GM23338 (cell line): ENCODE data around the gene MYOF. TPM values are rescaled to one million over a fixed set of nuclear protein-coding genes. Genes with fewer than 3 reads are reported as not detected.
A peak's percentile ranks its signal among the peaks of the same experiment; 100 is the strongest.

Experiments
- ATAC-seq: fragments of 200-7000 bp; cut with Tn5 transposase; 3 replicates; pipeline ENCODE4 v1.9.1; 2020
- DNase-seq: peaks from one replicate; pipeline ENCODE4 v3.0.0-alpha.2; 2015; ENCODE audit warnings: low spot score
- H2AFZ ChIP-seq: fragments of 200-600 bp; sonication (generic); 2 replicates; pipeline ENCODE4 v1.8.0; 2016; ENCODE audit warnings: antibody characterized with exemption, mild to moderate bottlenecking, moderate library complexity
- H3F3A ChIP-seq: fragments of 200-600 bp; sonication (generic); replicated peaks from 2 replicates; pipeline ENCODE4 v1.8.0; 2017; ENCODE audit warnings: antibody characterized with exemption, mixed run types, low read depth
- H3K27ac ChIP-seq: fragments of 200-600 bp; sonication (generic); 2 replicates; pipeline ENCODE4 v1.6.1; 2016; ENCODE audit warnings: low read depth
- H3K27me3 ChIP-seq: fragments of 200-600 bp; sonication (generic); 2 replicates; pipeline ENCODE4 v1.8.0; 2016; ENCODE audit warnings: mild to moderate bottlenecking, mixed run types, moderate library complexity; ENCODE audit not compliant: insufficient read depth
- H3K36me3 ChIP-seq: fragments of 200-600 bp; sonication (generic); 2 replicates; pipeline ENCODE4 v1.8.0; 2016; ENCODE audit warnings: mild to moderate bottlenecking; ENCODE audit not compliant: insufficient read depth
- H3K4me1 ChIP-seq: fragments of 200-600 bp; sonication (generic); 2 replicates; pipeline ENCODE4 v1.8.0; 2016; ENCODE audit warnings: mild to moderate bottlenecking, moderate library complexity; ENCODE audit not compliant: insufficient read depth
- H3K4me2 ChIP-seq: fragments of 200-600 bp; sonication (generic); 2 replicates; pipeline ENCODE4 v1.7.1; 2017; ENCODE audit warnings: mixed run types
- H3K4me3 ChIP-seq: fragments of 200-600 bp; sonication (generic); 2 replicates; pipeline ENCODE4 v1.6.1; 2016; ENCODE audit warnings: mixed run types
- H3K79me2 ChIP-seq: fragments of 200-600 bp; sonication (generic); replicated peaks from 2 replicates; pipeline ENCODE4 v1.8.0; 2017; ENCODE audit warnings: mild to moderate bottlenecking; ENCODE audit not compliant: insufficient read depth
- H3K9me2 ChIP-seq: fragments of 200-600 bp; sonication (generic); 2 replicates; pipeline ENCODE4 v1.8.0; 2017; ENCODE audit not compliant: insufficient read depth
- H4K20me1 ChIP-seq: fragments of 200-600 bp; sonication (generic); replicated peaks from 2 replicates; pipeline ENCODE4 v1.8.0; 2017; ENCODE audit warnings: mild to moderate bottlenecking; ENCODE audit not compliant: insufficient read depth
- H3K27ac Mint-ChIP-seq: 2 replicates; pipeline ENCODE4 v1.8.0; 2020; ENCODE audit warnings: inconsistent platforms, mild to moderate bottlenecking, moderate library complexity, mixed read lengths
- H3K27me3 Mint-ChIP-seq: 3 replicates; pipeline ENCODE4 v1.8.0; 2022; ENCODE audit warnings: low read depth, mild to moderate bottlenecking, moderate library complexity, mixed read lengths, inconsistent platforms; ENCODE audit not compliant: insufficient read depth, poor library complexity
- H3K36me3 Mint-ChIP-seq: 3 replicates; pipeline ENCODE4 v1.8.0; 2021; ENCODE audit warnings: low read depth, mild to moderate bottlenecking, inconsistent platforms, moderate library complexity, mixed read lengths
- H3K4me1 Mint-ChIP-seq: 3 replicates; pipeline ENCODE4 v1.8.0; 2020; ENCODE audit warnings: mild to moderate bottlenecking, inconsistent platforms, mixed read lengths
- H3K4me3 Mint-ChIP-seq: 3 replicates; pipeline ENCODE4 v1.8.0; 2021; ENCODE audit warnings: moderate library complexity, mild to moderate bottlenecking, inconsistent platforms, mixed read lengths
- H3K9me3 Mint-ChIP-seq: 3 replicates; pipeline ENCODE4 v1.8.0; 2020; ENCODE audit warnings: moderate library complexity, mild to moderate bottlenecking, inconsistent platforms, mixed read lengths
- CREB1 ChIP-seq: fragments of 250-450 bp; sonication (Bioruptor Pico); IDR thresholded peaks from 2 replicates; pipeline ENCODE4 v1.5.0; 2020; ENCODE audit warnings: low read depth, mild to moderate bottlenecking, moderate library complexity
- ETS1 ChIP-seq: IDR thresholded peaks from 2 replicates; pipeline ENCODE4 v1.6.1; 2016; ENCODE audit warnings: antibody characterized with exemption
- EZH2 ChIP-seq: fragments of 200-600 bp; sonication (generic); IDR thresholded peaks from one replicate; pipeline ENCODE4 v1.8.0; 2017; ENCODE audit warnings: antibody characterized with exemption, mild to moderate bottlenecking, low read depth; ENCODE audit not compliant: unreplicated experiment
- JUNB ChIP-seq: IDR thresholded peaks from one replicate; pipeline ENCODE4 v1.6.1; 2016; ENCODE audit warnings: antibody characterized with exemption; ENCODE audit not compliant: unreplicated experiment
- NANOG ChIP-seq: IDR thresholded peaks from 2 replicates; pipeline ENCODE4 v1.6.1; 2016; ENCODE audit warnings: antibody characterized with exemption, borderline replicate concordance
- POLR2AphosphoS5 ChIP-seq: IDR thresholded peaks from 2 replicates; pipeline ENCODE4 v1.6.1; 2016; ENCODE audit warnings: antibody characterized with exemption, low read depth
- REST ChIP-seq: IDR thresholded peaks from one replicate; pipeline ENCODE4 v1.6.1; 2018; ENCODE audit warnings: antibody characterized with exemption; ENCODE audit not compliant: unreplicated experiment
- STAT1 ChIP-seq: IDR thresholded peaks from one replicate; pipeline ENCODE4 v1.6.1; 2016; ENCODE audit warnings: antibody characterized with exemption; ENCODE audit not compliant: unreplicated experiment
- ZNF114 ChIP-seq: fragments of 250-450 bp; sonication (Bioruptor Pico); IDR thresholded peaks from 2 replicates; pipeline ENCODE4 v1.5.0; 2020; ENCODE audit warnings: mild to moderate bottlenecking, moderate library complexity
- polyA plus RNA-seq: library from polyadenylated mRNA; unstranded; fragments of >200 nt; fragmentation: Nextera tagmentation; extraction: Ambion mirVana; gene quantifications from 2 replicates; pipeline ENCODE4 v1.2.1, GENCODE V29; 2016
- total RNA-seq: library from RNA; depleted of rRNA; stranded (reverse); fragments of >200 nt; shearing (Covaris generic); gene quantifications from 2 replicates; pipeline ENCODE4 v1.2.3, GENCODE V29; 2014

The MYOF gene
- total and polyA plus RNA-seq, 2 experiments from 2014 or later, result 0.82 to 1.4 TPM

GRCh38 chr10:93498166-93498565, 16.0 kb upstream of the MYOF start:
- H4K20me1 ChIP-seq, result no peaks in the 10 kb centered on the region
- H3K27ac ChIP-seq, result no peak overlapping the region
- no peaks in the 10 kb centered on the region for H3K36me3 ChIP-seq
- no peak overlapping the region for H2AFZ ChIP-seq
- peak overlapping the region; percentile 44; the same call in 2 of the 3 replicates for H3K4me3 Mint-ChIP-seq
- H3K4me1 Mint-ChIP-seq, result peaks cover 13% of the 10 kb centered on the region
- no peak overlapping the region for H3K27ac Mint-ChIP-seq
- peaks cover 29% of the 10 kb centered on the region for H3K79me2 ChIP-seq
- H3K27me3 Mint-ChIP-seq, result peaks cover 2% of the 10 kb centered on the region
- H3F3A ChIP-seq, result no peaks in the 10 kb centered on the region
- DNase-seq, result no peak
- peaks cover 11% of the 10 kb centered on the region; the same call in 2 of the 3 replicates for H3K36me3 Mint-ChIP-seq
- ATAC-seq, result no peak
- no peaks in the 10 kb centered on the region for H3K9me3 Mint-ChIP-seq
- H3K4me2 ChIP-seq, result no peak overlapping the region; the same call in 1 of the 2 replicates
- H3K9me2 ChIP-seq, result no peaks in the 10 kb centered on the region
- peaks cover 16% of the 10 kb centered on the region for H3K27me3 ChIP-seq
- H3K4me3 ChIP-seq, result no peak overlapping the region
- no peak for TF ChIP-seq REST
- no peak for TF ChIP-seq POLR2AphosphoS5
- no peak for TF ChIP-seq ZNF114 (CRISPR knock-in tag)
- TF ChIP-seq JUNB, result no peak
- TF ChIP-seq NANOG, result no peak
- no peak for TF ChIP-seq ETS1
- TF ChIP-seq CREB1 (CRISPR knock-in tag), result no peak
- H3K4me1 ChIP-seq, result peaks cover 16% of the 10 kb centered on the region; the same call in 1 of the 2 replicates

DNA sequence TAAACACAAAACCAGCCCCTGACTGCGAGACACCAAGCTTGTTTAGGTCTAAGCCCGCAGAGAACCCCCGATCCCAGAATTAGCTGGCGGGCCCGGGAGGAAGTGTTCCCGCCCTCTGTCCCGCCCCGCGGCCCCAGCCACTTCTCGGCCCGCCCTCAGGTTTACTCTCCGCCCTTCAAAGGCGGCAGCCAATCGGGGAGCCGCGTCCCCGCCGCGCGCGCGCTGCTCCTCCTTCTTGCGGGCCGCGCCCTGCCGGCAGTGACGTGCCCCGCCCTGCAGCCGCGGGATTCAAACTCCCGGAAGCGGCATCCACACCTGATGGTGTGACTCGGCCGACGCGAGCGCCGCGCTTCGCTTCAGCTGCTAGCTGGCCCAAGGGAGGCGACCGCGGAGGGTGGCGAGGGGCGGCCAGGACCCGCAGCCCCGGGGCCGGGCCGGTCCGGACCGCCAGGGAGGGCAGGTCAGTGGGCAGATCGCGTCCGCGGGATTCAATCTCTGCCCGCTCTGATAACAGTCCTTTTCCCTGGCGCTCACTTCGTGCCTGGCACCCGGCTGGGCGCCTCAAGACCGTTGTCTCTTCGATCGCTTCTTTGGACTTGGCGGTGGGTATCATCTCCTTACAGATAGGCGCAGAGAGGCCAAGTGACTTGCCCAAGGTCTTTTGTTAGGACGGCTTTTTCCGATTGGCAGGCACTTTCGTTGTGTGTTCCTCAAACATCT, 14.3 kb upstream of the MYOF start, which contains the start of gene CEP55:
CEP55 (plus strand) TSS at position 291 of the 720 bp plus-strand sequence. CDS start 3,440 bp downstream, outside the sequence.
- no peaks in the 10 kb centered on the region for H4K20me1 ChIP-seq
- H3K9me2 ChIP-seq, result no peaks in the 10 kb centered on the region
- peak within 1 kb of the TSS; percentile 93 for H3K4me3 Mint-ChIP-seq
- H3K79me2 ChIP-seq, result peaks cover 29% of the 10 kb centered on the region
- peaks cover 2% of the 10 kb centered on the region for H3K27me3 Mint-ChIP-seq
- DNase-seq, result peak; percentile 96
- H2AFZ ChIP-seq, result peak within 1 kb of the TSS; percentile 99
- H3K27me3 ChIP-seq, result peaks cover 16% of the 10 kb centered on the region
- H3K36me3 ChIP-seq, result no peaks in the 10 kb centered on the region
- peak; percentile 98 for ATAC-seq
- TF ChIP-seq STAT1, result no peak
- peak; percentile 79 for TF ChIP-seq CREB1 (CRISPR knock-in tag)
- no peak for TF ChIP-seq EZH2
- peak; percentile 89 for TF ChIP-seq POLR2AphosphoS5
- peak within 1 kb of the TSS; percentile 93 for H3K4me3 ChIP-seq
- no peaks in the 10 kb centered on the region for H3F3A ChIP-seq
- H3K4me1 Mint-ChIP-seq, result peaks cover 13% of the 10 kb centered on the region
- H3K27ac ChIP-seq, result no peak within 1 kb of the TSS
- H3K4me2 ChIP-seq, result peak within 1 kb of the TSS; percentile 86
- no peak within 1 kb of the TSS for H3K27ac Mint-ChIP-seq
- peaks cover 16% of the 10 kb centered on the region; the same call in 1 of the 2 replicates for H3K4me1 ChIP-seq
- H3K36me3 Mint-ChIP-seq, result peaks cover 8% of the 10 kb centered on the region; the same call in 1 of the 3 replicates
- H3K9me3 Mint-ChIP-seq, result no peaks in the 10 kb centered on the region
